Activated B cell treated with CpG ODN at 0.5 μM for 24 hours (primary cell): ENCODE data around the gene NUMBL. TPM values are rescaled to one million over a fixed set of nuclear protein-coding genes. Genes with fewer than 3 reads are reported as not detected.
"Not testable (repeated sequence)": the region's sequence is repeated elsewhere in the genome, so short reads cannot be mapped to it uniquely, and the experiment has no call there.

Source experiments
- ATAC-seq: fragments of 200-7000 bp; cut with Tn5 transposase; one replicate; pipeline ENCODE4 v1.10.0; 2021; ENCODE audit warnings: low read depth, mild to moderate bottlenecking, moderate library complexity
- CTCF ChIA-PET: fragments of 350-600 bp; sonication (Branson Sonifier 250); formaldehyde crosslinking; loops from one replicate; lab custom pipeline; 2021; ENCODE audit warnings: antibody characterized with exemption; lab: Charles Lee
- POLR2A ChIA-PET: fragments of 350-600 bp; sonication (Branson Sonifier 250); formaldehyde crosslinking; loops from one replicate; lab custom pipeline; 2021; ENCODE audit warnings: antibody characterized with exemption; lab: Charles Lee
- DNase-seq: peaks from one replicate; pipeline ENCODE4 v3.0.0; 2022
- H3K27ac Mint-ChIP-seq: one replicate; pipeline ENCODE4 v1.8.0; 2020; ENCODE audit warnings: mixed read lengths
- H3K27me3 Mint-ChIP-seq: one replicate; pipeline ENCODE4 v1.8.0; 2021; ENCODE audit warnings: mixed read lengths
- H3K36me3 Mint-ChIP-seq: one replicate; pipeline ENCODE4 v1.8.0; 2021; ENCODE audit warnings: low read depth, mixed read lengths
- H3K4me1 Mint-ChIP-seq: one replicate; pipeline ENCODE4 v1.8.0; 2021; ENCODE audit warnings: mixed read lengths
- H3K4me3 Mint-ChIP-seq: one replicate; pipeline ENCODE4 v1.8.0; 2020; ENCODE audit warnings: mild to moderate bottlenecking, mixed read lengths
- H3K9me3 Mint-ChIP-seq: one replicate; pipeline ENCODE4 v1.8.0; 2020; ENCODE audit warnings: mixed read lengths
- intact Hi-C: fragments of 100-400 bp; cut with micrococcal nuclease; formaldehyde crosslinking; loops from one replicate; pipeline ENCODE4 v1.15.1; 2024
- total RNA-seq: library from RNA; stranded (reverse); gene quantifications from 2 replicates; pipeline ENCODE4 v1.2.3, GENCODE V29; 2022
- TF ChIP-seq, protein P1 (sequence below): fragments of 200-600 bp; IDR thresholded peaks from one replicate; pipeline ENCODE4 v1.8.0; 2022; ENCODE audit warnings: antibody characterized with exemption, mild to moderate bottlenecking

NUMBL gene
- total RNA-seq, 1 donor from 2014 or later, result 11.8 TPM

DNA sequence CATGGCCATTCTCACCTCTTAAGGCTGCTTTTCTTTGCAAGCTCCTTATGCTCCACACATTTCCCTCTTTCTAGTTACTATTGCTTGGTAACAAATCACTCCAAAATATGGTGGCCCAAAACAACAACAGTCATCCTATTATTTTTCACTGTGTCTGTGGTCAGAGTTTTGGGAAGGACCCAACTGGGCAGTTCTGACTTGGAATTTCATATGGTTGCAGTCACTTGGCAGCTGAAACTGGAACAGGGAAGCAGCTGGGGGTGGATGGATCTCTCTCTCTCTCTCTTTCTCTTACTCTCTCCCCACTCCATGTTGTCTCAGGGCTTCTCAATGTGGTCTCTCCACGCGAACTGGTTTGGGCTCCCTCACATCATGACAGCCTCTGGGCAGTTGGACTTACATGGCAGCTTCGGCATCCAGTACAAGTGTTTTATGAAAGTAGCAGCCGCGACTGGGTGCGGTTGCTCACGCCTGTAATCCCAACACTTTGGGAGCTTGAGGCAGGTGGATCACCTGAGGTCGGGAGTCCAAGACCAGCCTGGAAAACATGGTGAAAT is 39.6 kb downstream of the NUMBL start:
- intact Hi-C loops, result no loop called here
- Mint-ChIP-seq H3K4me3 (no peak overlapping the region), H3K27me3 (peaks cover 4% of the 10 kb centered on the region), H3K27ac (no peak overlapping the region), H3K4me1 (peaks cover 2% of the 10 kb centered on the region), H3K36me3 (no peaks in the 10 kb centered on the region), H3K9me3 (no peaks in the 10 kb centered on the region)
- CTCF ChIA-PET, result interaction anchor here (1.2 kb wide), 1 partner anchor 47 kb away, joined by 3 read pairs; no protein-coding TSS in a partner anchor
- POLR2A ChIA-PET, result no interaction called here
- ATAC-seq, result no peak
- no peak for DNase-seq
- TF ChIP-seq, protein P1, sequence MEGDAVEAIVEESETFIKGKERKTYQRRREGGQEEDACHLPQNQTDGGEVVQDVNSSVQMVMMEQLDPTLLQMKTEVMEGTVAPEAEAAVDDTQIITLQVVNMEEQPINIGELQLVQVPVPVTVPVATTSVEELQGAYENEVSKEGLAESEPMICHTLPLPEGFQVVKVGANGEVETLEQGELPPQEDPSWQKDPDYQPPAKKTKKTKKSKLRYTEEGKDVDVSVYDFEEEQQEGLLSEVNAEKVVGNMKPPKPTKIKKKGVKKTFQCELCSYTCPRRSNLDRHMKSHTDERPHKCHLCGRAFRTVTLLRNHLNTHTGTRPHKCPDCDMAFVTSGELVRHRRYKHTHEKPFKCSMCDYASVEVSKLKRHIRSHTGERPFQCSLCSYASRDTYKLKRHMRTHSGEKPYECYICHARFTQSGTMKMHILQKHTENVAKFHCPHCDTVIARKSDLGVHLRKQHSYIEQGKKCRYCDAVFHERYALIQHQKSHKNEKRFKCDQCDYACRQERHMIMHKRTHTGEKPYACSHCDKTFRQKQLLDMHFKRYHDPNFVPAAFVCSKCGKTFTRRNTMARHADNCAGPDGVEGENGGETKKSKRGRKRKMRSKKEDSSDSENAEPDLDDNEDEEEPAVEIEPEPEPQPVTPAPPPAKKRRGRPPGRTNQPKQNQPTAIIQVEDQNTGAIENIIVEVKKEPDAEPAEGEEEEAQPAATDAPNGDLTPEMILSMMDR, result no peak

DNA sequence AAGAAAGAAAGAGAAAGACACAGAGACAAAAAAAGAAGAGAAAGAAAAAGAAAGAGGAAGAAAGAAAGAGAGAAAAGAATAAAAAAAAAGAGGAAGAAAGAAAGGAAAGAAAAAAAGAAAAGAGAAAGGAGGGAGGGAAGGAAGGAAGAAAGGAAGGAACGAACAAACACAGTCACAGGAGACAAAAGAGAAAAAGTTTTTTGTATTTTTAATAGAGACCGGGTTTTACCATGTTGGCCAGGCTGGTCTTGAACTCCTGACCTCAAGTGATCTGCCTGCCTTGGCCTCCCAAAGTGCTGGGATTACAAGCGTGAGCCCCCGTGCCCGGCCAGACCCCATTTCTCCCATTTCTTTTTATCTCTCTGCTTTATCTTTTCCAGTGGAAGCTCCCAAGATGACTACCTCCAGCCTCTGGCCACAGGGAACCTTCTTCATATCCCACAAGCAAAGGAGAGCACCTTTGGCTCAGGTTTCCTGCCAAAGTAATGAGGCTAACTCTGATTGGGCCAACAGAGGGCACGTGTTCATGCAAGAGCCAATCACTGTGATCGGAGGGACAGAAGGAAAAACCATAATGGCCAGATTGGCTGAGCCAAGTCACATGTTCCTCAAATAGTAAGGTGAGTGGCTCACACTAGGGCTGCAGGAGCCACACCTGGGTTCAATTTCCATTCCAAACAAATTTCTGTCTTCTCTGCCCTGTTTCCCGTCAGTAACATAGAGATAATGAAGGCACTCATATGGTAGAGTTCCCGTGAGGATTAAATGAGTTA is 40.4 kb downstream of the NUMBL start:
- H3K4me1 Mint-ChIP-seq, POLR2A ChIA-PET, DNase-seq, H3K4me3 Mint-ChIP-seq, CTCF ChIA-PET, H3K9me3 Mint-ChIP-seq, H3K27me3 Mint-ChIP-seq, ATAC-seq, H3K27ac Mint-ChIP-seq, intact Hi-C loops, H3K36me3 Mint-ChIP-seq: not testable (repeated sequence)

DNA sequence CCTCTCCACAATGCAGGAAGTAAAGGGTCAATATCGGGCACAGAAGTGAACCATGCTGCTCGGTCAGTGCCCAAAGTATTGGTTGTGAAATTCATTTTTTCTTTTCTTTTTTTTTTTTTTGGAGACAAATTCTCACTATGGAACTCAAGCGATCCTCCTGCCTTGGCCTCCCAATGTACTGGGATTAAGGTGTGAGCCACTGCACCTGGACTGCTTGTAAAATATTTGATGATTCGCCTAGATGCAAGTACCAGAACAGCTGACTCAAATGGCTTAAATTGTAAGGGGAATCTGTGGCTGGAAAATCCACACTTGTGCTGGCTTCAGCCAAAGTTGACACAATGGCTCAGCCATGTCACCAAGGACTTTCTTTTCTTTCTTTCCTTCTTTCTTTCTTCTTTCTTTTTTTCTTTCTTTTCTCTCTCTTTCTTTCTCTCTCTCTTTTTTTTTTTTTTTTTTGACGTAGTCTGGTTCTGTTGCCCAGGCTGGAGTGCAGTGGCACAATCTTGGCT is 43.7 kb downstream of the NUMBL start:
- ChIA-PET POLR2A (interaction anchor here (0.6 kb wide), 1 partner anchor 245 kb away, joined by 3 read pairs; no protein-coding TSS in a partner anchor), CTCF (interaction anchor here (1.7 kb wide), 1 partner anchor 12 kb away, joined by 11 read pairs; no protein-coding TSS in a partner anchor)
- Mint-ChIP-seq H3K9me3 (no peaks in the 10 kb centered on the region), H3K4me3 (no peak overlapping the region), H3K27me3 (peaks cover 6% of the 10 kb centered on the region), H3K27ac (no peak overlapping the region), H3K4me1 (peaks cover 2% of the 10 kb centered on the region), H3K36me3 (no peaks in the 10 kb centered on the region)
- intact Hi-C loops, result no loop called here
- ATAC-seq (no peak), DNase-seq (no peak)
- TF ChIP-seq, protein P1, result no peak

DNA sequence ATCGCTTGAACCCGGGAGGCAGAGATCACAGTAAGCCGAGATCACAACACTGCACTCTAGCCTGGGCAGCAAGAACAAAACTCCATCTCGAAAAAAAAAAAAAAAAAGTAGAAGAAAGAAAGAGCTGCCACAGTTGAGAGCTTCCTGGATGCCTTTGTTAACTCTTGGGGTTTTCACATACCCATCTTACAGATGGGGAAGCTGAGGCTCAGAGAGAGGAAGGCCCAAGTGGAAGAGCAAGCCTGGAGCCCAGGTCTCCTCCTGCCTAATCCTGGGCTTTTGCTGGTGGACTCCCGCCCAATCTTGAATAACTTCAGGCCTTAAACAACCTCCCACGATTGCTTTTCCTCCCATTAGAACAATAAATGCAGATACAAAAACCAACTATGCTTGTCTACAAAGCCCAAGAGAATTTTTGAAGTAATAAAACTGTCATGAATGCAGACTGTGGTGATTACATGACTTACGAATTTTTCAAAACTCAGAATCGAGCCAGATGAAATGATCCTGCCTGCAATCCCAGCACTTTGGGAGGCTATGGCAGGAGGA is 47.6 kb downstream of the NUMBL start:
- H3K9me3 Mint-ChIP-seq, result no peaks in the 10 kb centered on the region
- H3K27me3 Mint-ChIP-seq, result peaks cover 9% of the 10 kb centered on the region
- intact Hi-C loops, result no loop called here
- no peak for ATAC-seq
- ChIA-PET POLR2A (interaction anchor here (0.6 to 0.7 kb wide), 2 partner anchors 477 to 708 kb away, joined by 3 to 4 read pairs; no protein-coding TSS in a partner anchor), CTCF (interaction anchor here (1.2 kb wide), 1 partner anchor 8 kb away, joined by 3 read pairs; no protein-coding TSS in a partner anchor)
- no peak for DNase-seq
- TF ChIP-seq, protein P1, result no peak
- H3K36me3 Mint-ChIP-seq, result no peaks in the 10 kb centered on the region
- H3K4me1 Mint-ChIP-seq, result peaks cover 13% of the 10 kb centered on the region
- H3K27ac Mint-ChIP-seq, result no peak overlapping the region
- H3K4me3 Mint-ChIP-seq, result no peak overlapping the region

DNA sequence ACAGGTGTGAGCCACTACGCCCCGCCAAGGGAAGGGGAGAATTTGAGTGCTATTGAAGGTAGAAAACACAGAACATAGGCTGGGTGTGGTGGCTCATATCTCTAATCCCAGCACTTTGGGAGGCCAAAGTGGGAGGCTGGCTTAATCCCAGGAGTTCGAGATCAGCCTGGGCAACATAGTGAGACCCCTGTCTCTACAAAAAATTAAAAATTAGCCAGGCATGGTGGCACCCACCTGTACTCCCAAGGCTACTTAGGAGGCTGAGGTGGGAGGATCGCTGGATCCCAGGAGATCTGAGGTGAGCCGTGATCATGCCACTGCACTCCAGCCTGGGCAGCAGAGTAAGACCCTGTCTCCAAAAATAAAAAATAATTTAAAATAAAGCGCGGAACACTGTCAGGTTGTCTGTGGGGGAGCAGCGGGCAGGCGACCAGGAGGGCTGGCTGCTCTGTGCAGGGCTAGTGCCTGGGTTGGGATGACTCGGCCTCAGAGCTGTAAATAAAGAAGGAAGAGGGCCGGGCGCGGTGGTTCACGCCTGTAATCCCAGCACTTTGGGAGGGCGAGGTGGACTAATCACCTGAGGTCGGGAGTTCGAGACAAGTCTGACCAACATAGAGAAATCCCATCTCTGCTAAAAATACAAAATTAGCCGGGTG is 48.3 kb downstream of the NUMBL start:
- peaks cover 9% of the 10 kb centered on the region for H3K27me3 Mint-ChIP-seq
- CTCF ChIA-PET, result interaction anchor here (1.2 kb wide), 1 partner anchor 7 kb away, joined by 3 read pairs; no protein-coding TSS in a partner anchor
- no peak for ATAC-seq
- no peak overlapping the region for H3K27ac Mint-ChIP-seq
- POLR2A ChIA-PET, result no interaction called here
- H3K36me3 Mint-ChIP-seq, result no peaks in the 10 kb centered on the region
- no peak for DNase-seq
- H3K9me3 Mint-ChIP-seq, result no peaks in the 10 kb centered on the region
- TF ChIP-seq, protein P1, result no peak
- intact Hi-C loops, result no loop called here
- no peak overlapping the region for H3K4me3 Mint-ChIP-seq
- H3K4me1 Mint-ChIP-seq, result peaks cover 13% of the 10 kb centered on the region
